Prostate gland (tissue), 2 donors: ENCODE measurements around the gene S100A13. TPM values are rescaled to one million over a fixed set of nuclear protein-coding genes. Genes with fewer than 3 reads are reported as not detected.
"Not testable (repeated sequence)": the region's sequence is repeated elsewhere in the genome, so short reads cannot be mapped to it uniquely, and the experiment has no call there.

ENCODE experiments used
- DNase-seq: peaks from one replicate; pipeline ENCODE4 v3.0.0-alpha.2; 2019; ENCODE audit warnings: low spot score
- H3K27ac ChIP-seq, 2 donors: fragments of 200-600 bp; sonication (generic); 2 replicates each; pipeline ENCODE4 v1.5.1; 2017 to 2019
- H3K27me3 ChIP-seq: fragments of 200-600 bp; sonication (generic); replicated peaks from 2 replicates; pipeline ENCODE4 v1.5.1; 2019; ENCODE audit not compliant: insufficient read depth
- H3K36me3 ChIP-seq, 2 donors: fragments of 200-600 bp; sonication (generic); 1 replicate in 1 of 2; 2 replicates in 1 of 2; pipeline versions ENCODE4 v1.5.1 to v1.8.1; 2017 to 2019
- H3K4me1 ChIP-seq: fragments of 200-600 bp; sonication (generic); replicated peaks from 2 replicates; pipeline ENCODE4 v1.5.1; 2019
- H3K4me3 ChIP-seq, 2 donors: fragments of 200-600 bp; sonication (generic); 2 replicates each; pipeline ENCODE4 v1.5.1; 2017 to 2019
- H3K9me3 ChIP-seq: fragments of 200-600 bp; sonication (generic); 2 replicates; pipeline ENCODE4 v1.5.1; 2017
- CTCF ChIP-seq, 4 experiments: fragments of 200-600 bp in 2 of 4; fragments of 450-650 bp in 2 of 4; sonication (generic) in 2 of 4; IDR thresholded peaks; 1 replicate in 3 of 4; 2 replicates in 1 of 4; pipeline ENCODE4 v1.5.1; 2016 to 2019; ENCODE audit warnings: antibody characterized with exemption in 4 of 4, mild to moderate bottlenecking in 2 of 4, moderate library complexity in 2 of 4
- POLR2A ChIP-seq: fragments of 450-650 bp; IDR thresholded peaks from one replicate; pipeline ENCODE4 v1.6.1; 2016; ENCODE audit warnings: antibody characterized with exemption, mild to moderate bottlenecking
- POLR2AphosphoS5 ChIP-seq: sonication (generic); formaldehyde crosslinking; IDR thresholded peaks from one replicate; pipeline ENCODE4 v1.6.1; 2017; ENCODE audit warnings: antibody characterized with exemption
- WGBS: methylation state at CpG from one replicate; pipeline ENCODE4 v1.1.5; 2018; 5-methylcytosine and 5-hydroxymethylcytosine counted together
- intact Hi-C: fragments of 100-400 bp; cut with DNase I; formaldehyde crosslinking; loops from one replicate; pipeline ENCODE4 v1.14.2; 2022
- total RNA-seq, 2 donors: library from RNA; depleted of rRNA; stranded (reverse); fragments of >200 nt; gene quantifications; one replicate each; pipeline ENCODE4 v1.1.0, GENCODE V29; 2016

Gene S100A13
- total RNA-seq, 2 donors from 2014 or later = 53.3 to 96.5 TPM

DNA sequence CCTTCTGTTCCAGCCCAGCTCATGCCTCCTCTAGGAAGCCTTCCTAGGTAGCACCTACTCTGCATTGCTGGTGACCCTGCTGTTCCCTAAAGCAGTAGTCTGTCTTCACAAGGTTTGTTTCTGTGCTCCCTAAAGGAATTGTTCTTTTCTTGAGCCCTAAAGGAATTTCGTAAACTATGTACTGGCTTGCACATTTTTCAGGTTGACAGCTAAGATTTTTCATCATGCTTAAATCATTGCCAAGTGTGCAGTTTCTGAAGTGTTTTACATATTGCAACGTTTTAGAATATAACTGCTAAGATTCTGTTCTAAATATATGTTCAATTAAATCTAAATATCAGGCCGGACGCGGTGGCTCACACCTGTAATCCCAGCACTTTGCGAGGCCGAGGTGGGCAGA lies 27.5 kb downstream of the S100A13 start:
- no peak overlapping the region for H3K27ac ChIP-seq
- no peaks in the 10 kb centered on the region for H3K9me3 ChIP-seq
- no peaks in the 10 kb centered on the region for H3K4me1 ChIP-seq
- no peak for TF ChIP-seq POLR2AphosphoS5
- TF ChIP-seq CTCF (IDR thresholded peaks at IDR 0.05) = no peak
- TF ChIP-seq POLR2A = no peak
- H3K36me3 ChIP-seq = no peaks in the 10 kb centered on the region
- H3K27me3 ChIP-seq = no peaks in the 10 kb centered on the region
- WGBS = 88% methylated on average over 7 of the region's 7 CpGs
- no peak overlapping the region for H3K4me3 ChIP-seq
- no peak for DNase-seq
- intact Hi-C loops = no loop called here

GRCh38 chr1:153598309-153599172 lies 28.8 kb downstream of the S100A13 start:
- 75% methylated on average over 7 of the region's 7 CpGs for WGBS
- Histone ChIP-seq H3K36me3 (no peaks in the 10 kb centered on the region), H3K4me3 (no peak overlapping the region), H3K9me3 (no peaks in the 10 kb centered on the region), H3K27ac (no peak overlapping the region), H3K27me3 (no peaks in the 10 kb centered on the region), H3K4me1 (no peaks in the 10 kb centered on the region)
- no peak for DNase-seq
- intact Hi-C loops = no loop called here
- TF ChIP-seq POLR2A = no peak
- no peak for TF ChIP-seq CTCF (IDR thresholded peaks at IDR 0.05)

DNA sequence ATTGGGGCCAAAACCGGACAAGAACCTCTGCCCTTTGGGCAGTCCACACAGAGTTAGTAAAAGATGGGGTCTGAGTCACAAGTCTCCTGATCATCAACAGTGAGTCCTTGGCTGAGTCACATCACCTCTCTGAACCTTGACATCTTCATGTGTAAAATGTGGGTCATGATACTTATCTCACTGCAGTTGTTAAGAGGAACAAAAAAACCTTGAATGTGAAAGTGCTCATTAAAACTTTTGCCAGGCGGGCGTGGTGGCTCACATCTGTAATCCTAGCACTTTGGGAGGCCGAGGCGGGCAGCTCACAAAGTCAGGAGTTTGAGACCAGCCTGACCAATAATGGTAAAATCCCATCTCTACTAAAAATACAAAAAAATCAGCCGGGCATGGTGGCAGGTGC lies 30.1 kb downstream of the S100A13 start:
- no peaks in the 10 kb centered on the region for H3K4me1 ChIP-seq
- WGBS = 85% methylated on average over 6 of the region's 6 CpGs
- H3K4me3 ChIP-seq = no peak overlapping the region
- H3K9me3 ChIP-seq = no peaks in the 10 kb centered on the region
- no peak overlapping the region for H3K27ac ChIP-seq
- DNase-seq = no peak
- no peak for TF ChIP-seq CTCF (IDR thresholded peaks at IDR 0.05)
- TF ChIP-seq POLR2AphosphoS5 = no peak
- TF ChIP-seq POLR2A = no peak
- no peaks in the 10 kb centered on the region for H3K27me3 ChIP-seq
- no peaks in the 10 kb centered on the region for H3K36me3 ChIP-seq
- intact Hi-C loops = no loop called here

DNA sequence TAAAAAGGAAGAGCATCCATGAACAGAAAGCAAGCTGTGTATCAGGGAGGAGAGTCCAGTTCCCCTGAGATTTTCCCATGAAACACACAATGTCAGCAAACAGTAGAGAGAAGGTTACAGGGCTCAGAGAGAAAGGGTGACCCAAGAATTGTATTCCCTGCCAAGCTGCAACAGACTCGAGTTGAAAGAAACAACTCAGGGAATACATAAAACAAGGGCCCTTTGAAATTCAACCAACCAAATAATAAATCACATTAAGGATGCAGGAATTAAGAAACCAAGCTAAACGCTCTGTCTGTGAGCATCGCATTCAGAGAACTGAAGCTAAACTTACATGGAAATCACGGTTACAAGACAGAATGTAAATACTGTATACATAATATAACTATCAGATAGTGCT lies 34.6 kb downstream of the S100A13 start:
- H3K27me3 ChIP-seq = no peaks in the 10 kb centered on the region
- no peak overlapping the region for H3K27ac ChIP-seq
- intact Hi-C loops = no loop called here
- no peaks in the 10 kb centered on the region for H3K9me3 ChIP-seq
- TF ChIP-seq POLR2A (no peak), CTCF (IDR thresholded peaks at IDR 0.05) (no peak), POLR2AphosphoS5 (no peak)
- no peaks in the 10 kb centered on the region for H3K4me1 ChIP-seq
- WGBS = 31% methylated on average over 4 of the region's 4 CpGs
- no peak for DNase-seq
- no peaks in the 10 kb centered on the region for H3K36me3 ChIP-seq
- no peak overlapping the region for H3K4me3 ChIP-seq

DNA sequence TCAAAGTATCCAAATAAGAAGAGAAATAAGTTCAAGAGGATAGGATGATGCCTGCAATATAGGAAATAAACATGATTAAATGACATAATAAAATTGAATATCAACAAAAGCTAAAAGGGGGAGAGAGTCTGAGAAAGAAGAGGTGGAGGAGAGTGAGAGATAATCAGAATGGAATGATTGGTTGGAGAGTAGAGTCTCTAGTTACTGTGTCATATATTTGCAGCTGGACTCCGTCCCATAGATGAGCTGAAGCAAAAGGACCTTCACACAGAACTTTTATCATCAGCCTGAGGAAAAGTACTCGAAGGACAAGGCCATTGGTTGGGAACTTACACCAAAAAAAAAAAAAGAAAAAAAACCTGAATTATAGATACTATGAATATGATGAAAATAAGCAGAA lies 38.8 kb downstream of the S100A13 start:
- intact Hi-C loops = no loop called here
- TF ChIP-seq POLR2A (no peak), CTCF (IDR thresholded peaks at IDR 0.05) (no peak), POLR2AphosphoS5 (no peak)
- 91% methylated on average over 2 of the region's 2 CpGs for WGBS
- Histone ChIP-seq H3K27ac (no peak overlapping the region), H3K36me3 (no peaks in the 10 kb centered on the region), H3K4me3 (no peak overlapping the region), H3K9me3 (no peaks in the 10 kb centered on the region), H3K4me1 (no peaks in the 10 kb centered on the region), H3K27me3 (no peaks in the 10 kb centered on the region)
- DNase-seq = no peak

GRCh38 chr1:153588033-153588432 lies 39.3 kb downstream of the S100A13 start:
- H3K4me1 ChIP-seq, H3K4me3 ChIP-seq, H3K27ac ChIP-seq, DNase-seq, H3K27me3 ChIP-seq, intact Hi-C loops, H3K9me3 ChIP-seq, H3K36me3 ChIP-seq: not testable (repeated sequence)
- WGBS = 91% methylated on average over 10 of the region's 10 CpGs
